Parathyroid adenoma (tissue), 2 donors: ENCODE results near the gene ACTBL2.

ENCODE experiments used
- H2AFZ ChIP-seq: fragments of 300-600 bp; sonication (generic); one replicate; pipeline ENCODE4 v1.7.0; 2017; ENCODE audit warnings: antibody characterized with exemption, mild to moderate bottlenecking
- H3K27ac ChIP-seq: fragments of 300-600 bp; sonication (generic); one replicate; pipeline ENCODE4 v1.7.0; 2017
- H3K27me3 ChIP-seq: fragments of 300-600 bp; sonication (generic); one replicate; pipeline ENCODE4 v1.7.0; 2017; ENCODE audit warnings: low read length; ENCODE audit not compliant: control insufficient read depth, insufficient read depth
- H3K36me3 ChIP-seq: fragments of 300-600 bp; sonication (generic); one replicate; pipeline ENCODE4 v1.7.0; 2017; ENCODE audit warnings: low read length; ENCODE audit not compliant: control insufficient read depth, insufficient read depth
- H3K4me1 ChIP-seq: fragments of 300-600 bp; sonication (generic); one replicate; pipeline ENCODE4 v1.7.0; 2017; ENCODE audit warnings: control low read depth
- H3K4me2 ChIP-seq: fragments of 300-600 bp; sonication (generic); one replicate; pipeline ENCODE4 v1.7.0; 2017; ENCODE audit warnings: low read length
- H3K4me3 ChIP-seq: fragments of 300-600 bp; sonication (generic); one replicate; pipeline ENCODE4 v1.7.0; 2017; ENCODE audit warnings: low read depth, low read length
- H3K79me2 ChIP-seq: fragments of 300-600 bp; sonication (generic); one replicate; pipeline ENCODE4 v1.7.0; 2017; ENCODE audit warnings: control low read depth
- H3K9ac ChIP-seq: fragments of 300-600 bp; sonication (generic); one replicate; pipeline ENCODE4 v1.7.0; 2017; ENCODE audit warnings: mild to moderate bottlenecking
- H3K9me3 ChIP-seq: fragments of 300-600 bp; sonication (generic); one replicate; pipeline ENCODE4 v1.7.0; 2017; ENCODE audit warnings: low read length; ENCODE audit not compliant: control insufficient read depth
- TF ChIP-seq, protein P1 (sequence below): fragments of 300-600 bp; sonication (generic); IDR thresholded peaks from one replicate; pipeline ENCODE4 v1.7.0; 2017; ENCODE audit warnings: antibody characterized with exemption, mild to moderate bottlenecking
- donor health status: primary hyperparathyroidism.

The ACTBL2 gene

DNA sequence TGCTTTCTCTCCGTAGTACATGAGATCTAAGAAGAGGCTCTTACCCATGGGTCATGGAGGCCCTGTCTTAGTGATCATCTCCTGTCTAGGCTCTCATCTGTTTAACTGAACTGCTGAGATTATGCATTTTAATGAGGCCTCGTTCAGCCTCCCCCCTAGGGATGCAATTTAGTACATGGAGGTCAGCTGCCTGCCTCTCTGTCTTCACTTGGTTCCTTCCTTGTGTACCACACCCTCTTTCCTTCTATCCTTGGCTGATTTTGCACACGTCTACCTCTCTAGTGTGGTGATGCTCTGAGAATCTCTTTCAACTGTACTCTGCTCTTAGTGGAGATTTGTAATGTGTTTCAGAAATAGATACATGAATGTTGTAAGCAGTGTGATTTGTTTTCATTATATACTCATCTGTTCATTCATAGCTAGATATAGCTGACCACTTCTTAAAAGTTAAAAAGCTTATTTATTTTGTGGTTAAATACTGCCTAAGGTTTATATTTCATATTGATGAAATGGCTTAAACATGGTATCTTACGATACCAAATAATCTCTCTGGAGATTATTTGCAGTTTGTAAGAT is 3.5 kb upstream of the ACTBL2 start:
- H3K4me2 ChIP-seq = no peak overlapping the region
- H3K9me3 ChIP-seq = no peaks in the 10 kb centered on the region
- H3K27ac ChIP-seq = no peak overlapping the region
- H3K9ac ChIP-seq = no peak overlapping the region
- no peaks in the 10 kb centered on the region for H3K27me3 ChIP-seq
- TF ChIP-seq, protein P1, sequence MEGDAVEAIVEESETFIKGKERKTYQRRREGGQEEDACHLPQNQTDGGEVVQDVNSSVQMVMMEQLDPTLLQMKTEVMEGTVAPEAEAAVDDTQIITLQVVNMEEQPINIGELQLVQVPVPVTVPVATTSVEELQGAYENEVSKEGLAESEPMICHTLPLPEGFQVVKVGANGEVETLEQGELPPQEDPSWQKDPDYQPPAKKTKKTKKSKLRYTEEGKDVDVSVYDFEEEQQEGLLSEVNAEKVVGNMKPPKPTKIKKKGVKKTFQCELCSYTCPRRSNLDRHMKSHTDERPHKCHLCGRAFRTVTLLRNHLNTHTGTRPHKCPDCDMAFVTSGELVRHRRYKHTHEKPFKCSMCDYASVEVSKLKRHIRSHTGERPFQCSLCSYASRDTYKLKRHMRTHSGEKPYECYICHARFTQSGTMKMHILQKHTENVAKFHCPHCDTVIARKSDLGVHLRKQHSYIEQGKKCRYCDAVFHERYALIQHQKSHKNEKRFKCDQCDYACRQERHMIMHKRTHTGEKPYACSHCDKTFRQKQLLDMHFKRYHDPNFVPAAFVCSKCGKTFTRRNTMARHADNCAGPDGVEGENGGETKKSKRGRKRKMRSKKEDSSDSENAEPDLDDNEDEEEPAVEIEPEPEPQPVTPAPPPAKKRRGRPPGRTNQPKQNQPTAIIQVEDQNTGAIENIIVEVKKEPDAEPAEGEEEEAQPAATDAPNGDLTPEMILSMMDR = no peak
- H2AFZ ChIP-seq = no peak overlapping the region
- H3K36me3 ChIP-seq = no peaks in the 10 kb centered on the region
- no peaks in the 10 kb centered on the region for H3K4me1 ChIP-seq
- no peaks in the 10 kb centered on the region for H3K79me2 ChIP-seq
- H3K4me3 ChIP-seq = no peak overlapping the region

DNA sequence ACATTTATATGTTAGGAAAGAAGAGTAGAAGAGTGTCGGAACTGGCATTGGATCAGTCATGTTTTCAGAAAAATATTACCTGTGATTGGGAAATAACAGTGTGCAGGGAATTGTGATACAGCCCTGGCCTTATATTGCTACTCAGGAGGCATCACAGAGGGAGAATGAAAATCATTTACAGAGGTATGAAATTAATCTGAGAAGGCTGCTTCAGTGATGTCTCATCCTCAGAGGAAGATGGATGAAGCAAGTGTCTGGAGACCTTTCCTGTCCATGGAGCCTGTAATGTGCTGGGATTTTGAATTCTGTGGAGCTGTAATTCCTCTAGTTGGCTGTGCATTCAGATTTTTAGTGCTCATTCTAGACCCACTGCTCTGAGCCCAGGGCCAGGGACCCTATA is 3.8 kb downstream of the ACTBL2 start:
- TF ChIP-seq, protein P1 = no peak
- Histone ChIP-seq H3K79me2 (no peaks in the 10 kb centered on the region), H2AFZ (no peak overlapping the region), H3K27me3 (no peaks in the 10 kb centered on the region), H3K9ac (no peak overlapping the region), H3K4me3 (no peak overlapping the region), H3K4me2 (no peak overlapping the region), H3K4me1 (no peaks in the 10 kb centered on the region), H3K36me3 (no peaks in the 10 kb centered on the region), H3K27ac (no peak overlapping the region), H3K9me3 (no peaks in the 10 kb centered on the region)

DNA sequence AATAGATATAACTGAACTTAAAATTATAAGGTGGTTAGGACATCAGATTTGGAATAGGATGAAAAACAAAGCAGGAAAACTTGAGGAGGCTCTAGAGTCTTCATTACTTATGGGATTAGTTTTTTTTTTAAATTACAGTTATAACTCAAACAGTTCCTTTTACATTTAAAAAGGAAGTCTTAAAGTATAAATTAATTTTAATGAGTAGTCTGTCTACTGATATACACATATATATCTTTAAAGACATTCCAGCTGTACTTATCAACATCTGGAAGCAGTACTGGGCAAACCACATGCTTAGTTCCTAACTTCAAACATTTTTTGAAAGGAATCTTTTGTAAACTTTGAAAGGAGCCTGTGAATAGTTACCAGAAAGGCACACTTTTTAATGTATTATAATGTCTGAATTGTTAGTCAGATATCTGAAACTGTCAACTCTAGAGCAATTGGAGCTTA is 6.0 kb downstream of the ACTBL2 start:
- no peak overlapping the region for H3K9ac ChIP-seq
- no peaks in the 10 kb centered on the region for H3K4me1 ChIP-seq
- TF ChIP-seq, protein P1 = no peak
- H3K4me3 ChIP-seq = no peak overlapping the region
- H2AFZ ChIP-seq = no peak overlapping the region
- no peaks in the 10 kb centered on the region for H3K27me3 ChIP-seq
- no peaks in the 10 kb centered on the region for H3K9me3 ChIP-seq
- H3K79me2 ChIP-seq = no peaks in the 10 kb centered on the region
- no peaks in the 10 kb centered on the region for H3K36me3 ChIP-seq
- no peak overlapping the region for H3K27ac ChIP-seq
- H3K4me2 ChIP-seq = no peak overlapping the region

DNA sequence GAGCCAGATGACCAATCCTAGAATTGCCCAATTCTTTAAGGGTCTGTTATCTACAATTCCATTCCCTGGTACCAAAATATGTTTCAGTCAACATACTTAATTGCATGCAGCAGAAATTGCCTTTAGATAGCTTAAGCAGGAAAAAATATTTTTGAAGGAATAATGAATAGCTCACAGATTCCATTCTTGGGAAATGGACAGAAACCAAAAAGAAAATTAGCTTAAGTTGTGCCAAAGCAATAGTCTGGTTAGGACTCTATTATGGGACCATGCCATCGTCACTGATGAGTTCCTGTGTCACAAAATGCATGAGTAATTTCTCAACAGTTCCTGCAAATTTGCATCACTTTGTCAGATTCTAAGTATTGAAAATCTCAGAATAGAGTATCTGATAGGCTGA is 12.3 kb downstream of the ACTBL2 start:
- TF ChIP-seq, protein P1 = no peak
- no peak overlapping the region for H3K4me3 ChIP-seq
- no peak overlapping the region for H3K4me2 ChIP-seq
- H3K9me3 ChIP-seq = no peaks in the 10 kb centered on the region
- H3K4me1 ChIP-seq = no peaks in the 10 kb centered on the region
- no peaks in the 10 kb centered on the region for H3K27me3 ChIP-seq
- H3K27ac ChIP-seq = no peak overlapping the region
- no peaks in the 10 kb centered on the region for H3K36me3 ChIP-seq
- H3K79me2 ChIP-seq = no peaks in the 10 kb centered on the region
- H3K9ac ChIP-seq = no peak overlapping the region
- no peak overlapping the region for H2AFZ ChIP-seq

DNA sequence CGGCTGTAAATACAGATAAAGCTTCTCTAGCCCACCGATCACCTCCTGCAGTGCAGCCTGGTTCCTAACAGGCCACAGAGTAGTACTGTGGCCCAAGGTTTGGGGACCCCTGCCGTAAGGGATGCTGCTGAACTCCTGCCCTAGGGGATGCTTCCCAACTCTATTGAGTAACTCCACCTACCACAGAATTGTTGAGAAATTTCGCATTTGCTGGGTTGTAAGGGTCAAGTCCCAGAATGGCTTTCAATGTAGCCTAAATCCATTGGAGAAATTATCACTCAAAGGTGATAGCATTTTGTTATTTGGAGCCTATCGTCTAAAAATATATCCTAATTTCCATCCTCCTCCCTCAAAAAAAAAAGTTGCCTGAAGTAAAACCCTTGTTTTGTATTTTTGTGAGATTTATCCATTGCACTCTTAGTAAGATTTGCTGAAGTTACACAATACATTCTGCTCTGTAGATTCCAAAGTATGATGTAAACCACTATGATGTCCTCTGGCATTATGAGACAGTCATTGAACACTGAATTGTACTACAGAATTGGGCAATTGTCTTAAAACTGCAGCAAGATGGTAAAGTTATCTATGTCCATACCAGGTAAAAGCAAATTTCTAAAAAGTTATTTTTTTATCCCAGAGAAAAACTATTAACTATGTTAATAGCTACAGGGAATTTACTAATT is 14.0 kb downstream of the ACTBL2 start:
- no peak overlapping the region for H3K9ac ChIP-seq
- no peak overlapping the region for H3K4me2 ChIP-seq
- H3K36me3 ChIP-seq = no peaks in the 10 kb centered on the region
- H3K79me2 ChIP-seq = no peaks in the 10 kb centered on the region
- TF ChIP-seq, protein P1 = no peak
- H3K27me3 ChIP-seq = no peaks in the 10 kb centered on the region
- no peak overlapping the region for H3K4me3 ChIP-seq
- H3K27ac ChIP-seq = no peak overlapping the region
- H3K9me3 ChIP-seq = no peaks in the 10 kb centered on the region
- no peak overlapping the region for H2AFZ ChIP-seq
- no peaks in the 10 kb centered on the region for H3K4me1 ChIP-seq
